Tibial nerve (tissue), 4 donors: ENCODE measurements around the gene GABBR2. TPM values are rescaled to one million over a fixed set of nuclear protein-coding genes. Genes with fewer than 3 reads are reported as not detected.
A peak's percentile ranks its signal among the peaks of the same experiment; 100 is the strongest.

Source experiments
- DNase-seq, 2 donors: peaks; one replicate each; pipeline ENCODE4 v3.0.0-alpha.2; 2019; ENCODE audit warnings: low spot score in 2 of 2
- H3K27ac ChIP-seq, 4 donors: fragments of 200-600 bp; sonication (generic) in 3 of 4; one replicate each; pipeline ENCODE4 v1.5.1; 2017 to 2019; ENCODE audit warnings: mild to moderate bottlenecking in 1 of 4
- H3K27me3 ChIP-seq, 2 donors: fragments of 200-600 bp; sonication (generic) in 1 of 2; one replicate each; pipeline versions ENCODE4 v1.5.1 to v1.6.0; 2017 to 2019
- H3K36me3 ChIP-seq, 3 donors: fragments of 200-600 bp; sonication (generic); one replicate each; pipeline ENCODE4 v1.5.1; 2018 to 2019
- H3K4me1 ChIP-seq, 4 donors: fragments of 200-600 bp; sonication (generic) in 3 of 4; one replicate each; pipeline ENCODE4 v1.5.1; 2017 to 2019
- H3K4me3 ChIP-seq, 4 donors: fragments of 200-600 bp; sonication (generic) in 3 of 4; one replicate each; pipeline ENCODE4 v1.5.1; 2017 to 2019; ENCODE audit warnings: mild to moderate bottlenecking in 1 of 4, moderate library complexity in 1 of 4
- H3K9me3 ChIP-seq, 4 donors: fragments of 200-600 bp; sonication (generic) in 3 of 4; one replicate each; pipeline ENCODE4 v1.5.1; 2017 to 2019
- CTCF ChIP-seq, 5 experiments: fragments of 200-600 bp in 3 of 5; fragments of 450-650 bp in 2 of 5; sonication (generic) in 3 of 5; IDR thresholded peaks; one replicate each; pipeline ENCODE4 v1.5.1; 2016 to 2019; ENCODE audit warnings: antibody characterized with exemption in 5 of 5, mild to moderate bottlenecking in 3 of 5, moderate library complexity in 2 of 5
- EP300 ChIP-seq, 2 donors: sonication (generic); formaldehyde crosslinking; IDR thresholded peaks; one replicate each; pipeline ENCODE4 v1.6.1; 2017; ENCODE audit warnings: antibody characterized with exemption in 2 of 2, mild to moderate bottlenecking in 1 of 2
- POLR2A ChIP-seq, 2 donors: fragments of 450-650 bp; IDR thresholded peaks; one replicate each; pipeline ENCODE4 v1.6.1; 2017; ENCODE audit warnings: antibody characterized with exemption in 2 of 2, mild to moderate bottlenecking in 2 of 2, moderate library complexity in 2 of 2
- WGBS, 2 donors: methylation state at CpG; one replicate each; pipeline ENCODE4 v1.1.5; 2018; 5-methylcytosine and 5-hydroxymethylcytosine counted together
- total RNA-seq, 4 donors: library from RNA; depleted of rRNA; stranded (reverse); fragments of >200 nt; gene quantifications; one replicate each; pipeline ENCODE4 v1.1.0, GENCODE V29; 2016

Gene GABBR2
- total RNA-seq, 4 donors from 2014 or later: 0.20 to 0.22 TPM; not detected in 2

- Histone ChIP-seq H3K4me3 (no peak overlapping the region), H3K27me3 (no peaks in the 10 kb centered on the region), H3K36me3 (no peaks in the 10 kb centered on the region), H3K4me1 (no peaks in the 10 kb centered on the region), H3K9me3 (peaks cover 0 to 8% (median 0%) of the 10 kb centered on the region in 4 donors), H3K27ac (no peak overlapping the region)
- 75 to 84% methylated on average over 4 of the region's 4 CpGs for WGBS, 2 donors
- TF ChIP-seq CTCF (IDR thresholded peaks at IDR 0.05) (no peak), POLR2A (IDR thresholded peaks at IDR 0.05) (no peak), EP300 (IDR thresholded peaks at IDR 0.05) (no peak)
- no peak for DNase-seq
These were observed 168.3 kb downstream of the GABBR2 start for GRCh38 chr9:98540476-98540875.

DNA sequence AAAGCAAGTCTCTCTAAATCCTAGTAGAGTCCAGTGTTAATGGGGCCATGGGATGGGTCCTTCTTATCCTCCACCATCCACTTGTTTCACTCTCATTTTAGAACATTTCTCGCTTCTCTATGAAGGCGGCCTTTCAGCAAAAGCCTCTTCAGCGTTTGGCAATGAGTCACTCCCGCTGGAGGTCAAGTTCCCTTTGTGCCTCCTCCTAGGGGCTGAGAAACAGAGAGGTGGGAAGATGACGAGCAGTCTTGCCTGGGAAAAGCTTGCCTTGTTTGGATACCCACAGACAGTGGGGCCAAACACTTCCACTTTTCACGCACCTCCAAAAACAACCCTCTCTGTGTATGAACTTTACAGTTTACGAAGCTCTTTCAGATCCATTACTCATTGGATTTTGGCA lies 168.8 kb downstream of the GABBR2 start:
- no peak for DNase-seq
- Histone ChIP-seq H3K4me3 (no peak overlapping the region), H3K27me3 (no peaks in the 10 kb centered on the region), H3K4me1 (no peaks in the 10 kb centered on the region), H3K27ac (no peak overlapping the region), H3K36me3 (no peaks in the 10 kb centered on the region), H3K9me3 (peaks cover 0 to 8% (median 0%) of the 10 kb centered on the region in 4 donors)
- TF ChIP-seq EP300 (IDR thresholded peaks at IDR 0.05) (no peak), CTCF (IDR thresholded peaks at IDR 0.05) (no peak), POLR2A (IDR thresholded peaks at IDR 0.05) (no peak)
- WGBS, 2 donors: 57 to 60% methylated on average over 7 of the region's 7 CpGs

DNA sequence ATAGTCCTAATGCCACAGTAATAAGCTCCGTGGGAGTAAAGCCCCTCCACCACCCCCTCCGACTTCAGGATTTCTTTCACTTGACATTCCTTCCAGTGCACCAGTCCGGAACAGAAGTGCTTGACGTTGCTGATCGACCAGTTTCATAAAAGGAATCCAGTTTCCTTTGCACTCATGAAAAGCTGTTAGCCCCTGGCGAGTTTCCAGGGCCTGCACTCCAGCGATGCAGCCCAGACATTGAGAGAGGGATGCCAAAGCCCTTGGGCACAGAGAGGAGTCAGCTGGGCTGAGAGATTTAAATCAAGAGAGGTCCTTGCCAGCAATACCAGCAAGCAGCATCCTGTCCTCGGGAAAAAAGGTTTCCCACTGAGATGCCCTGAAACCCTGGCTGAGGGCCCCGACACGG lies 170.1 kb downstream of the GABBR2 start:
- peaks cover 0 to 8% (median 0%) of the 10 kb centered on the region in 4 donors for H3K9me3 ChIP-seq
- no peak for TF ChIP-seq CTCF (IDR thresholded peaks at IDR 0.05)
- no peak for TF ChIP-seq EP300 (IDR thresholded peaks at IDR 0.05)
- TF ChIP-seq POLR2A (IDR thresholded peaks at IDR 0.05): no peak
- no peak overlapping the region for H3K27ac ChIP-seq
- no peak overlapping the region for H3K4me3 ChIP-seq
- 44 to 51% methylated on average over 10 of the region's 10 CpGs for WGBS, 2 donors
- H3K27me3 ChIP-seq: no peaks in the 10 kb centered on the region
- DNase-seq: no peak
- H3K4me1 ChIP-seq: no peaks in the 10 kb centered on the region
- no peaks in the 10 kb centered on the region for H3K36me3 ChIP-seq

GRCh38 chr9:98538203-98538602 lies 170.5 kb downstream of the GABBR2 start:
- no peak overlapping the region for H3K4me3 ChIP-seq
- H3K9me3 ChIP-seq: peaks cover 0 to 8% (median 0%) of the 10 kb centered on the region in 4 donors
- H3K27me3 ChIP-seq: no peaks in the 10 kb centered on the region
- no peaks in the 10 kb centered on the region for H3K36me3 ChIP-seq
- no peak for DNase-seq
- H3K27ac ChIP-seq: no peak overlapping the region
- no peaks in the 10 kb centered on the region for H3K4me1 ChIP-seq
- 67 to 89% methylated on average over 1 of the region's 1 CpG for WGBS, 2 donors
- no peak for TF ChIP-seq EP300 (IDR thresholded peaks at IDR 0.05)
- TF ChIP-seq CTCF (IDR thresholded peaks at IDR 0.05): no peak
- TF ChIP-seq POLR2A (IDR thresholded peaks at IDR 0.05): no peak

- DNase-seq: no peak
- Histone ChIP-seq H3K27ac (no peak overlapping the region), H3K9me3 (peaks cover 0 to 8% (median 0%) of the 10 kb centered on the region in 4 donors), H3K4me1 (no peaks in the 10 kb centered on the region), H3K27me3 (no peaks in the 10 kb centered on the region), H3K36me3 (no peaks in the 10 kb centered on the region), H3K4me3 (no peak overlapping the region)
- 55 to 60% methylated on average over 12 of the region's 12 CpGs for WGBS, 2 donors
- TF ChIP-seq CTCF (IDR thresholded peaks at IDR 0.05) (peak in 2 of 5 experiments; percentile 4 to 14), POLR2A (IDR thresholded peaks at IDR 0.05) (no peak)
These were observed 172.1 kb downstream of the GABBR2 start for GRCh38 chr9:98536542-98537173.
